ENCODE results near the gene FGF13. TPM values are rescaled to one million over a fixed set of nuclear protein-coding genes. Genes with fewer than 3 reads are reported as not detected.

Gene FGF13
- polyA plus RNA-seq, 1 donor from 2014 or later: 235 TPM

- no peaks in the 10 kb centered on the region for H3K36me3 ChIP-seq (ENCODE audit: insufficient read depth, low read length)
- H4K20me1 ChIP-seq (ENCODE audit: insufficient read depth): no peaks in the 10 kb centered on the region
- no peak overlapping the region for H2AFZ ChIP-seq (ENCODE audit: low read depth, low read length)
- TF ChIP-seq MXI1 (conservative IDR thresholded peaks at IDR 0.05; ENCODE audit: poor library complexity, severe bottlenecking) (no peak), RAD21 (conservative IDR thresholded peaks at IDR 0.05) (no peak), POLR2AphosphoS5 (IDR thresholded peaks at IDR 0.05) (peak; percentile 32), EZH2 (IDR thresholded peaks at IDR 0.05; ENCODE audit: borderline replicate concordance, insufficient read depth, low read length, poor library complexity, severe bottlenecking) (no peak), TAF1 (IDR thresholded peaks at IDR 0.05; ENCODE audit: low read depth) (no peak), EP300 (conservative IDR thresholded peaks at IDR 0.05; ENCODE audit: poor library complexity, severe bottlenecking) (peak; percentile 39)
- TF ChIP-seq, protein P1, sequence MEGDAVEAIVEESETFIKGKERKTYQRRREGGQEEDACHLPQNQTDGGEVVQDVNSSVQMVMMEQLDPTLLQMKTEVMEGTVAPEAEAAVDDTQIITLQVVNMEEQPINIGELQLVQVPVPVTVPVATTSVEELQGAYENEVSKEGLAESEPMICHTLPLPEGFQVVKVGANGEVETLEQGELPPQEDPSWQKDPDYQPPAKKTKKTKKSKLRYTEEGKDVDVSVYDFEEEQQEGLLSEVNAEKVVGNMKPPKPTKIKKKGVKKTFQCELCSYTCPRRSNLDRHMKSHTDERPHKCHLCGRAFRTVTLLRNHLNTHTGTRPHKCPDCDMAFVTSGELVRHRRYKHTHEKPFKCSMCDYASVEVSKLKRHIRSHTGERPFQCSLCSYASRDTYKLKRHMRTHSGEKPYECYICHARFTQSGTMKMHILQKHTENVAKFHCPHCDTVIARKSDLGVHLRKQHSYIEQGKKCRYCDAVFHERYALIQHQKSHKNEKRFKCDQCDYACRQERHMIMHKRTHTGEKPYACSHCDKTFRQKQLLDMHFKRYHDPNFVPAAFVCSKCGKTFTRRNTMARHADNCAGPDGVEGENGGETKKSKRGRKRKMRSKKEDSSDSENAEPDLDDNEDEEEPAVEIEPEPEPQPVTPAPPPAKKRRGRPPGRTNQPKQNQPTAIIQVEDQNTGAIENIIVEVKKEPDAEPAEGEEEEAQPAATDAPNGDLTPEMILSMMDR (IDR thresholded peaks at IDR 0.05; ENCODE audit: poor library complexity, severe bottlenecking): no peak
- H3K27ac ChIP-seq (ENCODE audit: low read length): peak overlapping the region; percentile 37
- H3K4me2 ChIP-seq (ENCODE audit: low read length): no peak overlapping the region
- H3K9ac ChIP-seq (ENCODE audit: low read length): no peak overlapping the region
- no peaks in the 10 kb centered on the region for H3K9me2 ChIP-seq (ENCODE audit: insufficient read depth, low read length)
- no peaks in the 10 kb centered on the region for H3K9me3 ChIP-seq (ENCODE audit: low read length)
- H3F3A ChIP-seq (ENCODE audit: insufficient read depth, low read length, poor library complexity, severe bottlenecking): no peaks in the 10 kb centered on the region
- H3K4me3 ChIP-seq (ENCODE audit: low read length): no peak overlapping the region
- H3K79me2 ChIP-seq (replicated peaks; ENCODE audit: insufficient read depth, low read length): no peaks in the 10 kb centered on the region
- no peaks in the 10 kb centered on the region for H3K27me3 ChIP-seq (ENCODE audit: insufficient read depth, low read depth, low read length)
Observed at GRCh38 chrX:138683600-138683999, 27.9 kb downstream of the FGF13 start.

DNA sequence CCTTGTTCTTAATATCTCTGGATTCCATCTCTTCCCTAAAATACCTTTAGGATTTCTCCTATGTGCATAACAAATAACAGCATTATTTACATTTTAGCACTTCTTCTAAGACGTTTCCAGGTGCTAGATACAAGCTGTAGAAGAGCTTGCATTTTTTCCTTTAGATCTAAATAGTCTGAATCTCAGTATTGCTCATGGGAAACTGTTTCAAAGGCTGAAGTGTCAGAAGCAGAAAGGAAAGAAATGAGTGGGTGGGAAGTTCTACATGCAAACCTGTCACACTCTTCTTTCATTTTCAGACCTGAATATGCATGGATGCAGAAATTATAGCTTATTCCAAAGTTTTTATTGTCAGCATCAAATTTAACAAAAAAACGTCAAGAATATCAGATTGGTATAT, 41.8 kb downstream of the FGF13 start:
- Histone ChIP-seq H3K36me3 (ENCODE audit: insufficient read depth, low read length) (no peaks in the 10 kb centered on the region), H2AFZ (ENCODE audit: low read depth, low read length) (no peak overlapping the region), H3K9me2 (ENCODE audit: insufficient read depth, low read length) (no peaks in the 10 kb centered on the region), H3K27me3 (ENCODE audit: insufficient read depth, low read depth, low read length) (no peaks in the 10 kb centered on the region), H3K9ac (ENCODE audit: low read length) (no peak overlapping the region), H3K4me2 (ENCODE audit: low read length) (no peak overlapping the region), H3K27ac (ENCODE audit: low read length) (no peak overlapping the region), H3K79me2 (replicated peaks; ENCODE audit: insufficient read depth, low read length) (no peaks in the 10 kb centered on the region), H4K20me1 (ENCODE audit: insufficient read depth) (no peaks in the 10 kb centered on the region), H3K4me3 (ENCODE audit: low read length) (no peak overlapping the region), H3F3A (ENCODE audit: insufficient read depth, low read length, poor library complexity, severe bottlenecking) (no peaks in the 10 kb centered on the region), H3K9me3 (ENCODE audit: low read length) (no peaks in the 10 kb centered on the region)
- TF ChIP-seq EZH2 (IDR thresholded peaks at IDR 0.05; ENCODE audit: borderline replicate concordance, insufficient read depth, low read length, poor library complexity, severe bottlenecking): no peak
- TF ChIP-seq RAD21 (conservative IDR thresholded peaks at IDR 0.05): no peak

GRCh38 chrX:138664466-138664865, 47.1 kb downstream of the FGF13 start:
- Histone ChIP-seq H3K9me3 (ENCODE audit: low read length) (no peaks in the 10 kb centered on the region), H3K27me3 (ENCODE audit: insufficient read depth, low read depth, low read length) (no peaks in the 10 kb centered on the region), H3K36me3 (ENCODE audit: insufficient read depth, low read length) (no peaks in the 10 kb centered on the region), H3K79me2 (replicated peaks; ENCODE audit: insufficient read depth, low read length) (no peaks in the 10 kb centered on the region), H3K9me2 (ENCODE audit: insufficient read depth, low read length) (no peaks in the 10 kb centered on the region), H3K4me2 (ENCODE audit: low read length) (no peak overlapping the region), H2AFZ (ENCODE audit: low read depth, low read length) (no peak overlapping the region), H3F3A (ENCODE audit: insufficient read depth, low read length, poor library complexity, severe bottlenecking) (no peaks in the 10 kb centered on the region), H3K27ac (ENCODE audit: low read length) (no peak overlapping the region), H3K4me3 (ENCODE audit: low read length) (no peak overlapping the region), H3K9ac (ENCODE audit: low read length) (no peak overlapping the region), H4K20me1 (ENCODE audit: insufficient read depth) (no peaks in the 10 kb centered on the region)
- TF ChIP-seq MXI1 (conservative IDR thresholded peaks at IDR 0.05; ENCODE audit: poor library complexity, severe bottlenecking): no peak
- no peak for TF ChIP-seq POLR2AphosphoS5 (IDR thresholded peaks at IDR 0.05)
- no peak for TF ChIP-seq RAD21 (conservative IDR thresholded peaks at IDR 0.05)
- no peak for TF ChIP-seq EZH2 (IDR thresholded peaks at IDR 0.05; ENCODE audit: borderline replicate concordance, insufficient read depth, low read length, poor library complexity, severe bottlenecking)
- no peak for TF ChIP-seq EP300 (conservative IDR thresholded peaks at IDR 0.05; ENCODE audit: poor library complexity, severe bottlenecking)
- TF ChIP-seq TAF1 (IDR thresholded peaks at IDR 0.05; ENCODE audit: low read depth): no peak
- TF ChIP-seq, protein P2, sequence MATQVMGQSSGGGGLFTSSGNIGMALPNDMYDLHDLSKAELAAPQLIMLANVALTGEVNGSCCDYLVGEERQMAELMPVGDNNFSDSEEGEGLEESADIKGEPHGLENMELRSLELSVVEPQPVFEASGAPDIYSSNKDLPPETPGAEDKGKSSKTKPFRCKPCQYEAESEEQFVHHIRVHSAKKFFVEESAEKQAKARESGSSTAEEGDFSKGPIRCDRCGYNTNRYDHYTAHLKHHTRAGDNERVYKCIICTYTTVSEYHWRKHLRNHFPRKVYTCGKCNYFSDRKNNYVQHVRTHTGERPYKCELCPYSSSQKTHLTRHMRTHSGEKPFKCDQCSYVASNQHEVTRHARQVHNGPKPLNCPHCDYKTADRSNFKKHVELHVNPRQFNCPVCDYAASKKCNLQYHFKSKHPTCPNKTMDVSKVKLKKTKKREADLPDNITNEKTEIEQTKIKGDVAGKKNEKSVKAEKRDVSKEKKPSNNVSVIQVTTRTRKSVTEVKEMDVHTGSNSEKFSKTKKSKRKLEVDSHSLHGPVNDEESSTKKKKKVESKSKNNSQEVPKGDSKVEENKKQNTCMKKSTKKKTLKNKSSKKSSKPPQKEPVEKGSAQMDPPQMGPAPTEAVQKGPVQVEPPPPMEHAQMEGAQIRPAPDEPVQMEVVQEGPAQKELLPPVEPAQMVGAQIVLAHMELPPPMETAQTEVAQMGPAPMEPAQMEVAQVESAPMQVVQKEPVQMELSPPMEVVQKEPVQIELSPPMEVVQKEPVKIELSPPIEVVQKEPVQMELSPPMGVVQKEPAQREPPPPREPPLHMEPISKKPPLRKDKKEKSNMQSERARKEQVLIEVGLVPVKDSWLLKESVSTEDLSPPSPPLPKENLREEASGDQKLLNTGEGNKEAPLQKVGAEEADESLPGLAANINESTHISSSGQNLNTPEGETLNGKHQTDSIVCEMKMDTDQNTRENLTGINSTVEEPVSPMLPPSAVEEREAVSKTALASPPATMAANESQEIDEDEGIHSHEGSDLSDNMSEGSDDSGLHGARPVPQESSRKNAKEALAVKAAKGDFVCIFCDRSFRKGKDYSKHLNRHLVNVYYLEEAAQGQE (IDR thresholded peaks at IDR 0.05; ENCODE audit: borderline replicate concordance): no peak
